Esophagus squamous epithelium (tissue), 5 donors: Measurements from ENCODE around the gene NCKAP5. TPM values are rescaled to one million over a fixed set of nuclear protein-coding genes. Genes with fewer than 3 reads are reported as not detected.

Source experiments
- DNase-seq: peaks from one replicate; lab custom pipeline; 2025; lab: John Stamatoyannopoulos, UW
- H3K27ac ChIP-seq, 4 donors: fragments of 200-600 bp; sonication (generic); one replicate each; pipeline ENCODE4 v1.5.1; 2016 to 2019; ENCODE audit warnings: mild to moderate bottlenecking in 1 of 4
- H3K27me3 ChIP-seq, 4 donors: fragments of 200-600 bp; sonication (generic); 1 replicate in 3 of 4; 2 replicates in 1 of 4; pipeline versions ENCODE4 v1.5.1 to v1.6.0; 2017 to 2021; ENCODE audit warnings: antibody characterized with exemption in 1 of 4
- H3K36me3 ChIP-seq, 3 donors: fragments of 200-600 bp; sonication (generic); one replicate each; pipeline ENCODE4 v1.5.1; 2016 to 2019
- H3K4me1 ChIP-seq, 3 donors: fragments of 200-600 bp; sonication (generic); one replicate each; pipeline ENCODE4 v1.5.1; 2017 to 2019
- H3K4me3 ChIP-seq, 4 donors: fragments of 200-600 bp; sonication (generic); 1 replicate in 3 of 4; 2 replicates in 1 of 4; pipeline ENCODE4 v1.5.1; 2016 to 2019; ENCODE audit warnings: mild to moderate bottlenecking in 2 of 4, moderate library complexity in 1 of 4
- H3K9me3 ChIP-seq, 3 donors: fragments of 200-600 bp; sonication (generic); one replicate each; pipeline ENCODE4 v1.5.1; 2016 to 2019
- POLR2A ChIP-seq, 4 donors: fragments of 450-650 bp; IDR thresholded peaks; one replicate each; pipeline ENCODE4 v1.6.1; 2017; ENCODE audit warnings: antibody characterized with exemption in 4 of 4, mild to moderate bottlenecking in 4 of 4, moderate library complexity in 3 of 4
- WGBS, 2 donors: methylation state at CpG; one replicate each; pipeline ENCODE4 v1.1.5; 2018; 5-methylcytosine and 5-hydroxymethylcytosine counted together
- intact Hi-C: fragments of 100-400 bp; cut with DNase I; formaldehyde crosslinking; loops from one replicate; pipeline ENCODE4 v1.15.0; 2022
- total RNA-seq, 4 donors: library from RNA; depleted of rRNA; stranded (reverse); fragments of >200 nt; gene quantifications; one replicate each; pipeline ENCODE4 v1.1.0, GENCODE V29; 2016
- TF ChIP-seq, protein P1 (sequence below), 6 experiments: fragments of 450-650 bp in 4 of 6; fragments of 200-600 bp in 2 of 6; sonication (generic) in 2 of 6; IDR thresholded peaks; one replicate each; pipeline ENCODE4 v1.5.1; 2016 to 2019; ENCODE audit warnings: antibody characterized with exemption in 6 of 6, mild to moderate bottlenecking in 4 of 6, moderate library complexity in 4 of 6
- donor health status: DM: yes; HTN: yes; CAD: no.

NCKAP5 gene
- total RNA-seq, 4 donors from 2014 or later = 4.5 to 6.9 (median 5.3) TPM

DNA sequence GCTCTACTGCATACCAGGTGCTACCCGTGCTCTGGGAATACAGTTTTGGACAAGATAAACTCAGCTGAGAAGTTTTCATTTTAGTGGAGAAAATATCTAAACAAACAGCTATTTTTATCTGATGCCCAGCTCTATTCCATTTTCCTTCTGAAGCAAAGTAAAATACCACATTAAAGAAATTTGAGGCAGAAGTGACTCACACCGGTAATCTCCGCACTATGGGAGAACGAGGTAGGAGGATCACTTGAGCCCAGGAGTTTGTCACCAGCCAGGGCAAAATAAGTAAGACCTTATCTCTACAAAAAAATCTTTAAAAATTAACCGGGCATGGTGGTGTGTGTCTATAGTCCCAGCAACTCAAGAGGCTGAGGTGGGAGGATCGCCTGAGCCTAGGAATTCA lies 482.1 kb downstream of the NCKAP5 start:
- Histone ChIP-seq H3K4me3 (no peak overlapping the region), H3K4me1 (no peaks in the 10 kb centered on the region), H3K9me3 (no peaks in the 10 kb centered on the region), H3K27me3 (no peaks in the 10 kb centered on the region), H3K36me3 (no peaks in the 10 kb centered on the region), H3K27ac (no peak overlapping the region)
- 77 to 91% methylated on average over 6 of the region's 6 CpGs for WGBS, 2 donors
- TF ChIP-seq, protein P1, sequence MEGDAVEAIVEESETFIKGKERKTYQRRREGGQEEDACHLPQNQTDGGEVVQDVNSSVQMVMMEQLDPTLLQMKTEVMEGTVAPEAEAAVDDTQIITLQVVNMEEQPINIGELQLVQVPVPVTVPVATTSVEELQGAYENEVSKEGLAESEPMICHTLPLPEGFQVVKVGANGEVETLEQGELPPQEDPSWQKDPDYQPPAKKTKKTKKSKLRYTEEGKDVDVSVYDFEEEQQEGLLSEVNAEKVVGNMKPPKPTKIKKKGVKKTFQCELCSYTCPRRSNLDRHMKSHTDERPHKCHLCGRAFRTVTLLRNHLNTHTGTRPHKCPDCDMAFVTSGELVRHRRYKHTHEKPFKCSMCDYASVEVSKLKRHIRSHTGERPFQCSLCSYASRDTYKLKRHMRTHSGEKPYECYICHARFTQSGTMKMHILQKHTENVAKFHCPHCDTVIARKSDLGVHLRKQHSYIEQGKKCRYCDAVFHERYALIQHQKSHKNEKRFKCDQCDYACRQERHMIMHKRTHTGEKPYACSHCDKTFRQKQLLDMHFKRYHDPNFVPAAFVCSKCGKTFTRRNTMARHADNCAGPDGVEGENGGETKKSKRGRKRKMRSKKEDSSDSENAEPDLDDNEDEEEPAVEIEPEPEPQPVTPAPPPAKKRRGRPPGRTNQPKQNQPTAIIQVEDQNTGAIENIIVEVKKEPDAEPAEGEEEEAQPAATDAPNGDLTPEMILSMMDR (IDR thresholded peaks at IDR 0.05) = no peak
- TF ChIP-seq POLR2A (IDR thresholded peaks at IDR 0.05) = no peak
- intact Hi-C loops = no loop called here
- no peak for DNase-seq

DNA sequence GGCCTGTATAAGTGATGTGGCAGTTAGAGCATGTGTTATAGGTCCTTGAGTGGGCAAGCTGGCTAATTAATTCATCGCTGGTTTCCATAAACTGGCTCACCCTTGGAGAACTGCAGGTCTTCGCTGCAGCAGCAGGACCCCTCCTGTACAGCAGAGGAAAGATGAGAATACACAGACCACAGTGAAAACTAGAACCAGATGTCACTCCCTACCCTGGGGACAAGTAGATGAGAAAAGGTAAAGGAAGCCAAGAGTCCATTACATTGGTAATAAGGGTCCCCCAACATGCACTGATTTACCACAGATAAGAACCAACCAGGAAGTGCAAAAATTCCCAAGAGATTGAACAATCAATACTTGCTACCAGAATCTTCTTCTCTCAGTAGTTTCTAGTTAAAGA lies 482.6 kb downstream of the NCKAP5 start:
- Histone ChIP-seq H3K4me1 (no peaks in the 10 kb centered on the region), H3K27ac (no peak overlapping the region), H3K9me3 (no peaks in the 10 kb centered on the region), H3K27me3 (no peaks in the 10 kb centered on the region), H3K4me3 (no peak overlapping the region), H3K36me3 (no peaks in the 10 kb centered on the region)
- WGBS, 2 donors = 80 to 100% methylated on average over 2 of the region's 2 CpGs
- no peak for DNase-seq
- intact Hi-C loops = no loop called here
- TF ChIP-seq, protein P1 (IDR thresholded peaks at IDR 0.05) = no peak
- TF ChIP-seq POLR2A (IDR thresholded peaks at IDR 0.05) = no peak

DNA sequence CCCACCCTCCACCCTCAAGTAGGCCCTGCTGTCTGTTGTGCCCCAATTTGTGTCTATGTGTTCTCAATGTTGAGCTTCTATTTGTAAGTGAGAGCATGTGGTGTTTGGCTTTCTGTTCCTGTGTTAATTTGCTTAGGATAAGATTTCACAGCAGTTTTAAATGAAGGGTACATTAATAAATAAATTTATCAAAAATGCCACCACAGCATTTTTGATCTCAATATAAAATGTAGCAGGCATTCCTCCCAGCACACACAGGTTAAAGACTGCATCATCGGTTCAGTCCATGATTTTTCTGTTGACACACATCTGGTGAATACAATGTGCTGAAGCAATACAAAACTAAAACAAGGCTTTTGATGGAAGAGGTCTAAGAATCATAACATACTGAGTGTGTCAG lies 486.2 kb downstream of the NCKAP5 start:
- TF ChIP-seq, protein P1 (IDR thresholded peaks at IDR 0.05) = no peak
- TF ChIP-seq POLR2A (IDR thresholded peaks at IDR 0.05) = no peak
- Histone ChIP-seq H3K9me3 (no peaks in the 10 kb centered on the region), H3K27me3 (no peaks in the 10 kb centered on the region), H3K27ac (no peak overlapping the region), H3K4me1 (no peaks in the 10 kb centered on the region), H3K36me3 (no peaks in the 10 kb centered on the region), H3K4me3 (no peak overlapping the region)
- WGBS, 2 donors = 94 to 100% methylated on average over 1 of the region's 1 CpG
- no peak for DNase-seq
- intact Hi-C loops = no loop called here

DNA sequence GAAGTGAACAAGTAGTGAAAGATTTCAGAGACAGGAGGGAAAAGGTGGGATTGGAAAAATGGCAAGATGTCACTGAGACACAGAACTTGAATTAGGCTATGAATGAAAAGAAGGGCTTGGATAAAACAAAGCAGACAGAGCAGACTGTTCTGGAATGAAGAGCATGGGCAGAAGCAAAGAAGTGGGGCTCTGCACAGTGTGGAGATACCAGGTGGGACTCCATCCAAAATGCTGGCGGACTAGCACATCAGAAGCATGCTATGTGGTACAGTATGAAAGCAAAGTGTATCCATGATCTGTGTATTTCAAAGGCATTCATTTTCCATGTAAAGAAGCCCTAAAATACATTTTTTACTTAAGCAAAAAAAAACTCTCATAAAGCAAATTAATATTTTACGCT lies 487.4 kb downstream of the NCKAP5 start:
- H3K4me3 ChIP-seq = no peak overlapping the region
- H3K9me3 ChIP-seq = no peaks in the 10 kb centered on the region
- H3K27me3 ChIP-seq = no peaks in the 10 kb centered on the region
- no peak for DNase-seq
- 97 to 98% methylated on average over 2 of the region's 2 CpGs for WGBS, 2 donors
- TF ChIP-seq, protein P1 (IDR thresholded peaks at IDR 0.05) = no peak
- no peaks in the 10 kb centered on the region for H3K4me1 ChIP-seq
- no peaks in the 10 kb centered on the region for H3K36me3 ChIP-seq
- intact Hi-C loops = no loop called here
- H3K27ac ChIP-seq = no peak overlapping the region

DNA sequence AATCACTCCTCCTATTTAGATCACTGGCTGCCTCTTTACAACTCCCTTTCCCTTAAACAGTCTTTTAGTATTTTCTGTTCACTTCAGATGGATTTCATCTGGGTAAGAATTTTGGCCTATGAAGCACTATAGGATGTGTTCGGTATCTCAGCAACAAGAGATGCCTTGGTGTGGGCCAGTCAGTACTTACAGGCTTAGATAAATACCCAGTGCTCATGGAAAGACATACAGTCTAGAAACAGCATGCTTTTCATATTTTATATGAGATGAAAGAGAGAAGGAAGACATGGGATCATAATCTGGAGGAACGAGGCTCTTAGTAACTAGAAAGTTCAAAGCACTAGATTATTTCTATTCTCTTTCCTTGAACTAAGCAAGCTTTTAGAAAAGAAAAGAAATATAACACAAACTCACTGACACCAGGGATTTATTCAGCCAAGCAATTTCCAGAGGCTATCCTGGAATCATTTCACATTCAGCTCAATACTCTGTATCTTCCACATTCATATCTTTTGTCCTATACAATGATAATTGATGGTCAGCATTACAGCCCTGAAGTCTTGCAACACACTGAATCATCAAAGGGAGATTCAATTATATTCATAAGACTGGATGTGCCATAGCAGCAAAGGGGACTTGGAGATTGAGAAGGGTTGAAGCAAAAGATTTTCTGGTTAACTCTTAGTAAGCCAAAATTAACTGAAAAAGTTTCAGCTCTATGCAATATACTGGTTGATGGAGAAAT lies 489.4 kb downstream of the NCKAP5 start:
- peaks cover 0 to 3% (median 0%) of the 10 kb centered on the region in 3 donors for H3K4me1 ChIP-seq
- H3K27ac ChIP-seq = no peak overlapping the region
- no peaks in the 10 kb centered on the region for H3K27me3 ChIP-seq
- no peaks in the 10 kb centered on the region for H3K36me3 ChIP-seq
- no peak for DNase-seq
- WGBS, 2 donors = 47 to 59% methylated on average over 2 of the region's 2 CpGs
- TF ChIP-seq, protein P1 (IDR thresholded peaks at IDR 0.05) = no peak
- no peak for TF ChIP-seq POLR2A (IDR thresholded peaks at IDR 0.05)
- H3K4me3 ChIP-seq = no peak overlapping the region
- intact Hi-C loops = no loop called here
- no peaks in the 10 kb centered on the region for H3K9me3 ChIP-seq
